NCI-H446 treated with DMSO at 0.1 percent for 48 hours (cell line): ENCODE measurements around the gene ATP10D.

Experiments used
- DNase-seq: peaks from one replicate; lab custom pipeline; 2025; lab: John Stamatoyannopoulos, UW

ATP10D gene

GRCh38 chr4:47590325-47590724 is 105.2 kb downstream of the ATP10D start:
- no peak for DNase-seq

- DNase-seq: no peak
These were observed 112.6 kb downstream of the ATP10D start for GRCh38 chr4:47597696-47598095.

GRCh38 chr4:47598320-47598719 is 113.2 kb downstream of the ATP10D start:
- peak; percentile 62 for DNase-seq

- no peak for DNase-seq
These were observed 113.8 kb downstream of the ATP10D start for GRCh38 chr4:47598896-47599295.

- no peak for DNase-seq
These were observed 121.4 kb downstream of the ATP10D start for GRCh38 chr4:47606482-47606881.

GRCh38 chr4:47612116-47613023 is 127.3 kb downstream of the ATP10D start:
- no peak for DNase-seq

- DNase-seq: no peak
These were observed 130.3 kb downstream of the ATP10D start for GRCh38 chr4:47615385-47615784.

GRCh38 chr4:47617607-47618006 is 132.5 kb downstream of the ATP10D start:
- no peak for DNase-seq

GRCh38 chr4:47619691-47620090 is 134.6 kb downstream of the ATP10D start:
- DNase-seq: no peak

- DNase-seq: no peak
These were observed 136.1 kb downstream of the ATP10D start for GRCh38 chr4:47621181-47621580.

- no peak for DNase-seq
These were observed 139.0 kb downstream of the ATP10D start for GRCh38 chr4:47624031-47624441.

GRCh38 chr4:47631161-47631560 is 146.1 kb downstream of the ATP10D start:
- DNase-seq: no peak

GRCh38 chr4:47639531-47639930 is 154.5 kb downstream of the ATP10D start:
- no peak for DNase-seq

- DNase-seq: no peak
These were observed 155.8 kb downstream of the ATP10D start for GRCh38 chr4:47640911-47641310.

- no peak for DNase-seq
These were observed 156.7 kb downstream of the ATP10D start for GRCh38 chr4:47641755-47642154.

- DNase-seq: no peak
These were observed 157.2 kb downstream of the ATP10D start for GRCh38 chr4:47642191-47642830.
